Breast epithelium (tissue), 3 donors: ENCODE results near the gene RPS2.
"Not testable (repeated sequence)": the region's sequence is repeated elsewhere in the genome, so short reads cannot be mapped to it uniquely, and the experiment has no call there.

ENCODE experiments used
- CTCF ChIP-seq, 3 donors: fragments of 450-650 bp; IDR thresholded peaks; one replicate each; pipeline ENCODE4 v1.5.1; 2016 to 2017; ENCODE audit warnings: antibody characterized with exemption in 3 of 3, mild to moderate bottlenecking in 3 of 3, moderate library complexity in 3 of 3
- POLR2A ChIP-seq: fragments of 450-650 bp; IDR thresholded peaks from one replicate; pipeline ENCODE4 v1.6.1; 2016; ENCODE audit warnings: antibody characterized with exemption, mild to moderate bottlenecking, moderate library complexity
- POLR2AphosphoS5 ChIP-seq, 3 donors: sonication (generic); formaldehyde crosslinking; IDR thresholded peaks; one replicate each; pipeline ENCODE4 v1.6.1; 2017; ENCODE audit warnings: antibody characterized with exemption in 3 of 3

- TF ChIP-seq CTCF (IDR thresholded peaks at IDR 0.05); POLR2A; POLR2AphosphoS5 (IDR thresholded peaks at IDR 0.05): not testable (repeated sequence)
Measured at GRCh38 chr16:2011726-2012125, 47.1 kb upstream of the RPS2 start.
